NCI-H2196 treated with DMSO at 0.1 percent for 48 hours (cell line): ENCODE results near the gene ZFP62.

ENCODE experiments used
- DNase-seq: peaks from one replicate; lab custom pipeline; 2025; ENCODE audit not compliant: unreplicated experiment; lab: John Stamatoyannopoulos, UW

ZFP62 gene

DNA sequence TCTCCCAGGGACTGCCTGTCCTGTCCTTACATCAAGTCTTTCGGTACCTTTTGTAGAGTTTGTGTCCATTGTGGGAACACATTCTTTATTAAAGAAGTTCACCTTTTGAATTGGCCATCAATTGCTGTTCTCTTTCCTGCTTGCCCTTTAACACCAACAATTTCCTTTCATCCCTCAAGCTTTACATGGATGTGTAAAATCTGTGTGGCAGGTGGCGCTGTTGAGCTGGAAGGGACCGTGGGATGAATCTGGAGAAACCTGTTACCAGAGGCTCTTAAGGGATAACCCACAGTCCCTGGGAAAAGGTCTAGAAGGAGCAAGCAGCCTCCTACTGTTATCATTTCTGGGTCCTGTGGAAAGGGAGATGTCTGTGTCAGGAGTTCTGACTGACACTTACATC is 7.9 kb upstream of the ZFP62 start:
- peak; percentile 70 for DNase-seq

DNA sequence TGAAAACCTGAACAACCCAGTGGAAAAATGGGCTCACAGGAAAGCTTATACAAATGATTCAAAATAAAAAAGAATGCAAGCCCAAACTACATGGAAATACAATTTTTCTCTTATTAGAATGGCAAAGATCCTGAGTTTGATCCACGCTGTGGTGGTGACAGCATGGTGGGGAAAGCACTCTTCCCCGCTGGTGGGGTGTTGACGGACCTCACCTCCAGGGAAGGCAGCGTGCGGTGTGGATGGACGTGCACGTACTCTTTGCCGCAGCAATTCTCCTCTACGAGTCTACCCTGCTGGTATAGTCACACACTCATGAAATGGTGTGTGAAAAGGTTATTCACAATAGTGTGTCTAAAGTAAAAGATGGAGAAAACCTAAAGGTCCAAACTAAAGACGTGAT is 5.9 kb upstream of the ZFP62 start:
- no peak for DNase-seq

DNA sequence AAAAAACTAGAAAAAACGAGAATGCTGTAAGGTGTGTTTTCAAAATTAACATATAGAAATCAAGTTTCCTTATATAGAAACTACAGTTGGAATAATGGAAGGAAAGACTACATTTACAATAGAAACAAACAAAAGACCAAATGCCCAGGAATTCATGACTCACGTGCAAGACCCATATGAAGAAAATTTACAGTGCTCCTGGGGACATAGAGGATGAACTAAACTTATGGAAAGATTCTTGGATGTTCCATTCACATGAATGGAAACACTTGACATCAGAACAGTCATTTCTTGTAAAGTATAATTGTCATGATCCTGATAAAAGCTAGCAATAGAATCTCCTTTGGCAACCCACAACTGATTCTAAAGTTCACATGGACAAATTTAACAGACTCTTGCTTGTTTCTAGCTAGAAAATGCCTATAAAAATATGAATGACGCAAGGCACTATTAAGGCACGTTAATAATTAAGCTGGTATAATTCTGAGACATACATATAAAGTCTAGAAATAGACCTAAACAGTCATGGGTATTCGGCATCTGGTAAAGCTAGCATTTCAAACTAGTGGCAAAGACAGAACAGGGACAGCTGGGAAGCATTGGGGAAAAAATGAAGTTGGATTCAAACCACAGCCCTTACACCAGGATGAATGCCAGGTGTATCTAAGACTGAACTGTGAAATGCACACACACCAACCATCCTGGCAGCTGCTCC is 5.1 kb upstream of the ZFP62 start:
- no peak for DNase-seq

DNA sequence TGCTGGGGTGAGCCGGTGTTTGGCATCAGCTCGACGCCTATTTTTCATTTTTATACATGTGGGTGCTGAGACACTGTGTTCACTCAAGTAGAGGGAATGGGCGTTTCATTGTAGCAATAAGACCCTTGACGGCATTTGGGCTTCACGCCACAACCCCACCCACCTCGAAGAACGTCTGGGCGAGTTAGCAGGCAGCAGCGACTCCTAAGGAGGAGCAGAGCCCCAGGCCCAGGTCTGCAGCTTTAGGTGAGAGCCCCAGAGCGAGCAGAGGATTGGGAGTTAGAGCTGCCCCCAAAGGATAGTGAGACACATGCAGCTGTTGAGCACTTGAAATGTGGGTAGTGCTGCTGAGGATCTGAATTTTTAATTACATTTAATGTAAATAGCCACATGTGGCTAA is 1.6 kb upstream of the ZFP62 start:
- DNase-seq: no peak

DNA sequence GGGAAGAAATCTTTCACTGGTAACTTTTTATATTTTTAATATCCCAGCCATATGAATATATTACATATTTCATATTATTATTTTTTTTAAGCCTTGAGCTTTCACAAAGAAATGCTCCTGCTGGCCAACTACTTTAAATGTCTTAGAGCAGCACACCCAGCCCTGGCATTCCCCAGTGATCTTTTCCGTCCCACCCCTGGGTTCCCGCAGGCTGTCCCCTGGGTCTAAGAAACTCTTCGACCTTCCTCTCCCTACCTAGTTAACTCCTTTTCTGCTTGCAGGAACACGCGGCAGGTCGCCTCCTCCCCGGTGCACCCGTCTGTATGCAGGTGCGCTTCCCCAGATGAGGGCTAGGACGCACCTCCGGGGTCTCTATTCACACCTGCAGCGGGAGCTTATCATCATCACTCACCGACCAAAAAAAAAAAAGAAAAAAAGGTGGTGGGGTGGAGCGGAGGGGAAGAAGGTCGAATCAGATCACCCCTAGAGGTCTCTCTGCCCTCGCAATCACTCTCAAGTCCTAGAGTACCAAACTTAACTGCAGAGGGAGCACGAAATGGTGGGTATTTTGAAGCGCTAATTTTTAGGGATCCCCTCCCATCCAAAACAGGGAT is 696 bp downstream of the ZFP62 start:
- peak; percentile 40 for DNase-seq

DNA sequence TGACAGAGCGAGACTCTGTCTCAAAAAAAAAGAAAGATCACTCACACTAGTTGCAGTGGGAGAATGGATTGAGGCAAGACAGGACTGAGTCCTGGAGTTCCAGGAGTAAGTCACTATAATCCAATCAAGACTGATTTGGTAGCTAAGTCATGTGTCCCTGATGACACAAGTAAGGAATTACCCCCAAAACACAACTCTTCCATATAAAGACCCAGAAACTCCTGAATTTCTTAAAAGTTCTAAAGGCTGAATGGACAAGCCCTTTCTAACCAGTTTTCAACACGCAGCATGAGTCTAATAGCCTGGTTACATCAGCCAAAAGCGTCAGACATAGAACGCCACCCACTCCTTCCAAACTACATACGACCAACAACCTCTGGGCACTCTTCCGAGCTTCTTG is 2.5 kb downstream of the ZFP62 start:
- no peak for DNase-seq

DNA sequence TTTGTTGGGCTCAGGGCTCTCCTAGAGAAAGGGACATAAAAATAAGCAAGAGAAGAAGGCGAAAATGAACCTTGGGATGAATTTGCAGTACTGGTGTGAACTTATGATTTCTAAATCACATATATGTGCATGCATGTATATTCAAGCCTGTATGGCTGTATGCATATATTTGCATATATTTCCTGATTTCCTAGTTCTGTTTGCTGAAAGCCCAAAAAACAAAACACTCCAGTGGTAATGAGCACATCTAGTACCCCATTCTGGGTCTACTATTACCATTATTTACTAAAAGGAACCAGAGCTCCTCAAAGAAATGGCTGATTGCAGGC is 7.3 kb downstream of the ZFP62 start:
- DNase-seq: no peak

DNA sequence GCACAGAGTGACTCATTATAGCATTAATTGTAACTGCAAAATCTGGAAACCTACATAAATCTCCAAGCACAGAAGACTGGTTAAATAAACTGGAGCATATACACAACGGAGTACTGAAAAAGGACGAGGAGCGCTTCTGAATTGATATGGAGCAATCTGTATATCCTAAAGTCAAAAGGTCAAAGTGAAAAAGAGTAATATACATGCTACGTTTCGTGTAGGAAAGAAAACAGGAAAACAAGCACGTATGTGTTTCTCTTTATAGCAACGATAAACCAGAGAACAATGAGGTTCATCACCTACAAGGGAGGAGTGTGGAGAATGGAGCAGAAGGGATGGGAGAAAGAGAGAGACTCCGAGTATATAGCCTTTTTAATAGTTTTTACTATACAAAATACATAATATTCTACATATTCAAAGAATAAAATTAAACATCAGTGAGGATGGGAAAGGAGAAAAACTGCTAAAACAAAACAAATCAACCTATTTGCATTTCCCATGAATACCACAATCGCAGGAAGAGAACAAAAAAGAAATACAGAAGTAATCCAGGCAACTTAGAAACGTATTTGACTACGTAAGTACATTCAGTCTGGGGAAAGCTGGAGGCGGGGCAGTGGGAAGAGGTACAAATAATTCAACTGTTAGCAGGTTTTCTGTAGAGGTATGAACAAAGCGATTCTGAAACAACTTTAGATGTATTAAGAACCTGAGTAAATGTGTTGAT is 7.8 kb downstream of the ZFP62 start:
- no peak for DNase-seq

DNA sequence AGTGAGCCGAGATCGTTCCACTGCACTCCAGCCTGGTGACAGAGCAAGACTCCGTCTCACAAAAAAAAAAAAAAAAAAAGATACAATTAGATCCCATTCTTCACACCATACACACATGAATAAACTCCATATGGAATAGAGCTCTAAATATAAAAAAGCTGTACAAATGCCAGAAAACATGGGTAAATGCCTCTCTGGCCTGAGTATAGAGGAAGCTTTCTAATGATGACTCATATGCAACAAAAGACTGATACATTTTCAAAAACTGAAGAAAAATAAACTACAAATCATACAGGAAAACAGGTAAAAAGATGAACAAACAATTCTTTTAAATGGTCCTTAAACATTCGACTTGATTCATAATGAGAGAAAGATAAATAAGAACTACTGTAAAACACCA is 8.6 kb downstream of the ZFP62 start:
- DNase-seq: no peak

DNA sequence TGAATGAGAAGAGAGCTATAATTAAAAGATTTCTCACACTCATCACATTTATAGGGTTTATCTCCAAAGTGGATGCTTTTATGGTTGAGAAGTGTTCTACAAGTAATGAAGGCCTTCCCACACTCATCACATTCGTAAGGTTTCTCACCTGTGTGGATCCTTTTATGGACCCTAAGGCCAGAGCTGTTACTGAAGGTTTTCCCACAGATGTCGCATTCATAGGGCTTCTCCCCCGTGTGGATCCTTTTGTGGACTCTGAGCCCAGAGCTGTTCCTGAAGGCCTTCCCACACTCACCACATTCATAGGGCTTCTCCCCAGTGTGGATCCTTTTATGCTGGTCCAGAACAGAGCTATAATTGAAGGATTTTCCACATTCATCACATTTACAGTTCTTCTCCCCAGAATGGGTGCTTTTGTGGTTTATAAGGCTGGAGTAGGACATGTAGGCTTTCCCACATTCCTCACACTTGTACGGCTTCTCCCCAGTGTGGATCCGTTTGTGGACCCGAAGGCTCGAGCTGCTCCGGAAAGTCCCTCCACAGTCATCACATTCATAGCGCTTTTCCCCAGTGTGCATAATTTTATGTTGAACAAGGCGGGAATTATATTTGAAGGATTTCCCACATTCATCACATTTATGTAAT is 10.5 kb downstream of the ZFP62 start:
- DNase-seq: no peak

DNA sequence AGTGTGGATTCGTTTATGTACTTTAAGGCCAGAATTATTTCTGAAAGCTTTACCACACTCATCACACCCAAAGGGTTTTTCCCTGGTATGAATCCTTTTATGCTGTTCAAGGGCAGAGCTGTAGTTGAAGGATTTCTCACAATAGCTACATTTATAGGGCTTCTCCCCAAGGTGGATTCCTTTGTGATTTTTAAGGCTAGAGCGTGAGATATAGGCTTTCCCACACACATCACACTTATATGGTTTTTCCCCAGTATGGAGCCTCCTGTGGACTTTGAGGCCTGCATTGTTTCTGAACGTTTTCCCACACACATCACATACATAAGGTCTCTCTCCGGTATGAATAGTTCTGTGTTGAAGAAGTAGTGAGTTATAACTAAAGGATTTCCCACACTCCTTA is 11.2 kb downstream of the ZFP62 start:
- DNase-seq: no peak

DNA sequence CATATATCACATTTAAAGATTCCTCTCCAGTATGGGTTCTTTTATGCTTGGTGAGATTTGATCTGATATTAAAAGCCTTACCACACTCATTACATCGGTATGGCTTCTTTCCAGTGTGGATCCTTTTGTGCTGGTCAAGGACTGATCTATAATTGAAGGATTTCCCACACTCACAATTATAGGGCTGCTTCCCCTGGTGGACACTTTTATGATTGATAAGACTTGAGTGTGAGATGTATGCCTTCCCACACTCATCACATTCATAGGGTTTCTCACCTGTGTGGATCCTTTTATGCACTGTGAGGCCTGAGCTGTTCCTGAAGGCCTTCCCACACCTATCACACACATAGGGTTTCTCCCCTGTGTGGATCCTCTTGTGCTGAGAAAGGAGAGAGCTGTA is 12.2 kb downstream of the ZFP62 start:
- no peak for DNase-seq

DNA sequence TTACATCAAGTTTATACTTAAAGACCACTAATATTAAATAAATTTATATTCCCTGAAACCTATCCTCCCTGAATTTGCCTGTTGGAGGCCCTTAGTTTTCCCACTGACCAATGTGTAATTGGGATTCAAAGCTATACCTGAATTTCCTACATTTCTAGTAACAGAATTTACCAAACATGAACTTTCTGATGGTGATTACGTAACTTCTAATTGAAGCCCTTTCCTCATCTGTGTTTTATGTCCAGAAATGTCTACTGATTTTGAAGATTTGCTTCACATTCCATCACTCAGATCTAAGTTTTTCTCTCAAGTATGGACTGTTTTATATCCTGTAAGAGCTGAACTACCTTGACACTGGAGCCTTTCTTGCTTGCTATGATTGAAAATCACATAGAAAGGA is 12.8 kb downstream of the ZFP62 start:
- DNase-seq: no peak

DNA sequence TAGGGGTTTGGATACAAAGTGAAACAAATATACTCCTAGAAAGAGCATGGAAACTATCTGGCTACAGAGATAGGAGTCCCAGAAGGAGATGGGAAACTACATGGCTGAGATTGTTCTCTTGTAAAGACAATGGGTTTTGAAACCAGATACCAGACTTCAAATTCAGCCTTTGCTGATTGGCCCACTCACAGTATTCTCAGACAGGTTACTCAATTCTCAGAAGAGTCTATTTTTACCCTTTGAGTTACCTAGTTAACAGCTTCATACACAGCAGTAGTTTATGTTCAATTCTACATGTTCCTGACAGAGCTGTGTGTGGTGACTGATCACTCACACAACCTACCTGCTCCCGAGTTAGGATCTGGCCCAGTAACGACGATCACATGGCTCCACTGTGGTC is 14.1 kb downstream of the ZFP62 start:
- no peak for DNase-seq

DNA sequence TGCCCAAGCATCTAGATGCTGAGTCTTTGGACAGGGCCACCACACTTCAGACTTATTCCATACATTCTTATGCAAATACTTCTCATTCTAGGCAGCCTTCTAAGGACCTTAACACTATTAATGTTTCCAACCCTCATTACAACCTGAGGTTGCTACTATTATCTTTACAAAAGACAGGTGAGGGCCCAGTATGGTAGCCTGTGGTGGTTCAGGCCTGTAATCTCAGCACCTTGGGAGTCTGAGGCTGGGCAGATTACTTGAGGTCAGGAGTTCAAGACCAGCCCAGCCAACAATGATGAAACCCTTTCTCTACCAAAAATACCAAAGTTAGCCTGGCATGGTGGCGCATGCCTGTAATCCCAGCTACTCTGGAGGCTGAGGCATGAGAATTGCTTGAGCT is 16.2 kb downstream of the ZFP62 start:
- DNase-seq: no peak

DNA sequence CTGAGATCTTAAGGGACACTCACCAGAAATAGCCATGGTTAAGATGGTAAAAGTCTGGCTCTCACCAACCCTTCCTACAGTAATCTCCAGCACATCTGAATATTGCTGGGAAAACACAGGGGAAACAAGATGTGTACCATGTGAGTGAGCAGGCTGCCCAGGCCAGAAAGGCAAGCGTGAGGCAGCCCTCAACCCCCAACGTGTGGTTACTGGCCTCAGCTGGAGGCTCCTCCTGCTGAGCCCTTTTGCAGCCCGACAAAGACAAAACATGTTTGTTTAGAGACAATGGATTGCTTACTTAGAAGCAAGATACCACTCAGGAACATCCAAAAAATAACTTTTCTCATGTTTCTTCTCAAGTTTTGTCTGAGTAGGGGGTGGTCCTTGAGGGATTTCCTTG is 16.6 kb downstream of the ZFP62 start:
- DNase-seq: no peak

DNA sequence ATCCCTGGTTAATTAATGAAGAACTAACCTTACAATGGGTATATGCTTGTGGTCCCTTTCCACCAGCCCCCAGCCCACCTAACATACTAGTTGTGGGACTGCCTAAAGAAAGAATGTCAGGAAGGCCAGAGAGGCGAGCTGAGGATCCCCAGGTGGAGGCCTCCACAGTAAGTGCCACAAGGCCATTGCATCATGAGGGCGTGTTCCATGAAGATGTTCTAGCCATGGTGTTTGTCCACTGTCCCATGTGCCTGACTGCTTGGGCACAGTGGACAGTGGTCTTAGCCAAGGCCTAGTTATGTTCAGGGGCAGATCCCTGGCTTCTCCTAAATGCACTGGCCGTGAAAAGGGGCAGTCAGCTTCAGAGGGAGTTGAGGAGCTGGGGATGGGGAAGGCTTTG is 21.1 kb downstream of the ZFP62 start:
- no peak for DNase-seq

DNA sequence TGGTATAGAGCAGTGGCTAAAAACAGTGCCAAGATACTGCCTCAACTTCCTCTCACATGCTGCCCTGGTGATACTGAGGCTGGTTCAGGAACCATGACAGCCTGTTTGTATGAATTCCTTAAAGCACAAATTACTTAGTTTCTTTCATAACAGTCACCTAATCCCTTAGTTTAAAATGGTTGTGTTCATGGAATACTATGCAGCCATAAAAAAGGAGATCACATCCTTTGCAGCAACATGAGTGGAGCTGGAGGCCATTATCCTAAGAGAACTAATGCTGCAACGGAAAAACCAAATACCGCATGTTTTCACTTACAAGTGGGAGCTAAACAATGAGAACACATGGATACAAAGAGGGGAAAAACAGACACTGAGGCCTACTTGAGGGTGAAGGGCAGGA is 21.8 kb downstream of the ZFP62 start:
- no peak for DNase-seq

DNA sequence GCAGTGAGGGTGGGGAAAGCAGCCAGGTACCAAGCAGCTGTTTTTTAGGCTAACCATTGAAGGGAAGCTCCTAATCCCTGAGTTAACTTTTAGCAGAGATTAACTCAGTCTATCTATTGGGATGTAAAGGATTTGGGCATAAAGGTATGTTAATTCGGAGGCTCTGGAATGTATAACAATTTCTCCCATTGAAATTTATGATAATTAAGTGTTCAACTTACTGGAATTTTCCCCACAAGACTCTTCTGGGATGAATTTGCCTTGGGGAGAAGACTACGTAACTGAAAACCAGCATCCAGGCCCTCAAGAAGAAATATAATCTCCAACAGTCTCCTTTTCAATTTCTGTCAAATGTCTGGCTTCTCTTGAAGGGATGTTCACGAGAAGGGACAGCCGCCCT is 23.6 kb downstream of the ZFP62 start:
- no peak for DNase-seq

DNA sequence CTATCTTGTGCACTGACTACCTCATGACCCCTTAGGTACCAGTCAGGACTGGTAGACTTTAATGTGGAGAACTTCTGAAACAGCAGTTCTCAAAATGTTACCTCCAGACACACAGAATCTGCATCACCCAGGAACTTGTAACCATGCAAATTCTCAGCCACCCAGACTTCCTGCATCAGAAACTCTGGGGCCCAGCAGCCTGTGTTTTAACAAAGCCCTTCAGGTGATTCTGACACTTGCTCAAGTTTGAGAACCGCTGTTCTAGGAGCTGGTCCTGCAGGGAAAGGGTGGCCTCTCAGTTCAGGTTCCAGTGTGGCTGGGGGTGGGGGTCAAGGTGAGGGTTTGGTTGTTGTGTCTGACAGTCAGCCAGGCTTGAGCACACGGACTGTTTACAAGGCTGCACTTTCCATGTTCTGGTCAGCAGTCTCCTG is 28.4 kb downstream of the ZFP62 start:
- no peak for DNase-seq

DNA sequence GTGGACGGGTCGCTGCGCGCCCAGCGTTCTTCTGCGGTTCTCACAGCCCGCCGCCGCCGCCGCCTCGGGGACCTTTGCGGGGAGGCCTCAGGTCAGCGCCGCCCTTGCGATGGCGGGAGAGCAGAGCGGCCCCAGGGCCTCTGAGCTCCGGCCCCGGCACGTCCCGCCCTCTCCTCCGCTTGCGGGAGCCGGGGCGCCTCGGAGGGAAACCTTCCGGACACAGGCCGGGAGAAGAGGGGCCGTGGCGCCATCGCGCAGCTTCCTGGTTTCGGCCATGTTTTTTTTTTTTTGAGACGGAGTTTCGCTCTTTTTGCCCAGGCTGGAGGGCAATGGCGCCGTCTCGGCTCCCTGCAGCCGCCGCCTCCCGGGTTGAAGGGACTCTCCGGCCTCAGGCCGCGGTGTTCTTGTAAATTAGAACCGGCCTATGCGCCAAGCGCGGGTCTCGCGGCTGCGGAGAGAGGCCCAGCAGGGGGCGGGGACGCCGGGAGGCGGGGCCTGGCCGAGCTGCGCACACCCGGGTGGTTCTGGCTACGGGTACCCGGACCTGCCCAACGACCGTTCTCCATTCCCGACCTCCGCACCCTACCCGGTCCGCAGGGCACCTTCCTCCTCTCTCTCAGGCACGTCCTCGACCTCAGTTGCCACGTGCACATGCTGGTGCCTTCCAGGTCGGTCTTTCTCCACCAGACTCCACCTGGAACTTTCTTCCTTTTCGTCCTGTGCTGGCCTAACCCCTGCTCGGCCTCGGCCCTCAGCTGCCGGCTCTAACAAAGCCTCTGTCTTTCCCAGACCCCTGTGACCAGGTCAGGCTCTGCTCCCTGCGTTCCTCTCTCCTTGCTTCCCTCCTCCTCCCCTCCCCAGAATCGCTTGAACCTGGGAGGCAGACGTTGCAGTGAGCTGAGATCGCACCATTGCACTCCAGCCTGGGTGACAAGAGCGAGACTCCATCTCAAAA is 29.7 kb downstream of the ZFP62 start:
- peak; percentile 49 for DNase-seq
